ENCODE results near the gene CAMK1D.

- TF ChIP-seq, protein P1, sequence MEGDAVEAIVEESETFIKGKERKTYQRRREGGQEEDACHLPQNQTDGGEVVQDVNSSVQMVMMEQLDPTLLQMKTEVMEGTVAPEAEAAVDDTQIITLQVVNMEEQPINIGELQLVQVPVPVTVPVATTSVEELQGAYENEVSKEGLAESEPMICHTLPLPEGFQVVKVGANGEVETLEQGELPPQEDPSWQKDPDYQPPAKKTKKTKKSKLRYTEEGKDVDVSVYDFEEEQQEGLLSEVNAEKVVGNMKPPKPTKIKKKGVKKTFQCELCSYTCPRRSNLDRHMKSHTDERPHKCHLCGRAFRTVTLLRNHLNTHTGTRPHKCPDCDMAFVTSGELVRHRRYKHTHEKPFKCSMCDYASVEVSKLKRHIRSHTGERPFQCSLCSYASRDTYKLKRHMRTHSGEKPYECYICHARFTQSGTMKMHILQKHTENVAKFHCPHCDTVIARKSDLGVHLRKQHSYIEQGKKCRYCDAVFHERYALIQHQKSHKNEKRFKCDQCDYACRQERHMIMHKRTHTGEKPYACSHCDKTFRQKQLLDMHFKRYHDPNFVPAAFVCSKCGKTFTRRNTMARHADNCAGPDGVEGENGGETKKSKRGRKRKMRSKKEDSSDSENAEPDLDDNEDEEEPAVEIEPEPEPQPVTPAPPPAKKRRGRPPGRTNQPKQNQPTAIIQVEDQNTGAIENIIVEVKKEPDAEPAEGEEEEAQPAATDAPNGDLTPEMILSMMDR (IDR thresholded peaks at IDR 0.05): no peak
- no peak for TF ChIP-seq POLR2A (IDR thresholded peaks at IDR 0.05)
Measured at GRCh38 chr10:12559578-12560178, 210.3 kb downstream of the CAMK1D start.

Measured in heart left ventricle (tissue), 13 donors.